ENCODE data around the gene MOAP1.
"Not testable (repeated sequence)": the region's sequence is repeated elsewhere in the genome, so short reads cannot be mapped to it uniquely, and the experiment has no call there.

Gene MOAP1

DNA sequence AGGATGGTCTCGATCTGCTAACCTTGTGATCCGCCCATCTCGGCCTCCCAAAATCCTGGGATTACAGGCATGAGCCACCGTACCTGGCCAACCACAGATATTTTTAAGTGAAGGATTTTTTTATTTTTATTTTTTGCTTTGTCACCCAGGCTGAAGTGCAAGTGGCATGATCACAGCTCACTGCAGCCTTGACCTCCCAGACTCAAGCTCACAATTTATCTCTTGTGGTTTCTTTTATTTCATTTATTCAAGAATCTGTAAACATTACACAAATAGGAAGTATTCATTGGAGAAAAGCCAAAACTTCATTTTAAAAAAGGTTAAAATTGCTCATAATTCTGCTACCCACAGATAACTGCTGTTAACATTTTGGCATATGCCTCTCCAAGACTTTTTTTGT lies 13.3 kb downstream of the MOAP1 start:
- TF ChIP-seq ZNF311 (tag by site-specific recombination; IDR thresholded peaks at IDR 0.05; ENCODE audit: borderline replicate concordance) (no peak), ZNF785 (tag by site-specific recombination; IDR thresholded peaks at IDR 0.05) (no peak), ZFP41 (tag by site-specific recombination; IDR thresholded peaks at IDR 0.05; ENCODE audit: borderline replicate concordance) (no peak), ZNF549 (tag by site-specific recombination; IDR thresholded peaks at IDR 0.05) (no peak), KLF10 (tag by site-specific recombination; IDR thresholded peaks at IDR 0.05) (no peak), ZEB2 (tag by site-specific recombination; IDR thresholded peaks at IDR 0.05) (no peak), ZNF558 (tag by site-specific recombination; IDR thresholded peaks at IDR 0.05) (no peak), ZNF157 (tag by site-specific recombination; IDR thresholded peaks at IDR 0.05) (no peak), SETDB1 (IDR thresholded peaks at IDR 0.05; ENCODE audit: insufficient read length, low read length) (no peak), MZF1 (tag by site-specific recombination; IDR thresholded peaks at IDR 0.05; ENCODE audit: borderline replicate concordance) (no peak)
- TF ChIP-seq, protein P1, sequence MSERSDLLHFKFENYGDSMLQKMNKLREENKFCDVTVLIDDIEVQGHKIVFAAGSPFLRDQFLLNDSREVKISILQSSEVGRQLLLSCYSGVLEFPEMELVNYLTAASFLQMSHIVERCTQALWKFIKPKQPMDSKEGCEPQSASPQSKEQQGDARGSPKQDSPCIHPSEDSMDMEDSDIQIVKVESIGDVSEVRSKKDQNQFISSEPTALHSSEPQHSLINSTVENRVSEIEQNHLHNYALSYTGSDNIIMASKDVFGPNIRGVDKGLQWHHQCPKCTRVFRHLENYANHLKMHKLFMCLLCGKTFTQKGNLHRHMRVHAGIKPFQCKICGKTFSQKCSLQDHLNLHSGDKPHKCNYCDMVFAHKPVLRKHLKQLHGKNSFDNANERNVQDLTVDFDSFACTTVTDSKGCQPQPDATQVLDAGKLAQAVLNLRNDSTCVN (tag by site-specific recombination; optimal IDR thresholded peaks at IDR 0.05): no peak
- H3K4me1 ChIP-seq (ENCODE audit: control insufficient read depth, insufficient read depth, low read length): peaks cover 3% of the 10 kb centered on the region
- H3K27ac ChIP-seq (ENCODE audit: extremely low read depth, low read depth, low read length): no peak overlapping the region
- ChIA-PET CTCF (interaction anchor here (1.1 kb wide), 1 partner anchor 58 kb away, joined by 4 read pairs; no protein-coding TSS in a partner anchor), POLR2A (interaction anchor here (0.7 kb wide), 1 partner anchor 44 kb away, joined by 4 read pairs; no protein-coding TSS in a partner anchor)
- H3K9me3 ChIP-seq (ENCODE audit: control insufficient read depth, insufficient read depth, low read depth, low read length): no peaks in the 10 kb centered on the region
- no peak overlapping the region for H3K4me3 ChIP-seq (ENCODE audit: low read depth, low read length)
- H3K36me3 ChIP-seq (ENCODE audit: control insufficient read depth in 2 of 2, insufficient read depth in 1 of 2, low read length in 2 of 2): no peaks in the 10 kb centered on the region

DNA sequence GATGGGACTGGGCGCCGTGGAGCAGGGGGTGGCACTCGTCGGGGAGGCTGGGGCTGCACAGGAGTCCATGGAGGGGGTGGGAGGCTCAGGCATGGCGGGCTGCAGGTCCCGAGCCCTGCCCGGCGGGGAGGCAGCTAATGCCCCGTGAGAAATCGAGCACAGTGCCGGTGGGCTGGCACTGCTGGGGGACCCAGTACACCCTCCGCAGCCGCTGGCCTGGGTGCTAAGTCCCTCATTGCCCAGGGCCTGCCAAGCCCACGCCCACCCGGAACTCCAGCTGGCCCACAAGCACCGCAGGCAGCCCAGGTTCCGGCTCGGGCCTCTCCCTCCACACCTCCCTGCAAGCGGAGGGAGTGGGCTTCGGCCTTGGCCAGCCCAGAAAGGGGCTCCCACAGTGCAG lies 14.6 kb downstream of the MOAP1 start:
- POLR2A ChIA-PET; H3K4me3 ChIP-seq (ENCODE audit: low read depth, low read length); H3K9me3 ChIP-seq (ENCODE audit: control insufficient read depth, insufficient read depth, low read depth, low read length); H3K4me1 ChIP-seq (ENCODE audit: control insufficient read depth, insufficient read depth, low read length); H3K36me3 ChIP-seq (ENCODE audit: control insufficient read depth in 2 of 2, insufficient read depth in 1 of 2, low read length in 2 of 2); H3K27ac ChIP-seq (ENCODE audit: extremely low read depth, low read depth, low read length): not testable (repeated sequence)
- CTCF ChIA-PET: interaction anchor here (0.8 kb wide), 1 partner anchor 15 kb away, joined by 4 read pairs; the partner anchor contains the start of genes LYSET and MOAP1

DNA sequence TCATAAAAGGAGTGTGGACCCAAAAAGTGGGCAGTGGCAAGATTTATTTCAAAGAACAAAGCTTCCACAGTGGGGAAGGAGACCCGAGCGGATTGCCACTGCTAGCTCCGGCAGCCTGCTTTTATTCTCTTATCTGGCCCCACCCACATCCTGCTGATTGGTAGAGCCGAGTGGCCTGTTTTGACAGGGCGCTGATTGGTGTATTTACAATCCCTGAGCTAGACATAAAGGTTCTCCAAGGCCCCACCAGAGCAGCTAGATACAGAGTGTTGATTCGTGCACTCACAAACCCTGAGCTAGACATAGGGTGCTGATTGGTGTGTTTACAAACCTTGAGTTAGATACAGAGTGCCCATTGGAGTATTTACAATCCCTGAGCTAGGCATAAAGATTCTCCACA lies 15.1 kb downstream of the MOAP1 start:
- POLR2A ChIA-PET; H3K4me3 ChIP-seq (ENCODE audit: low read depth, low read length); H3K27ac ChIP-seq (ENCODE audit: extremely low read depth, low read depth, low read length); H3K9me3 ChIP-seq (ENCODE audit: control insufficient read depth, insufficient read depth, low read depth, low read length); H3K4me1 ChIP-seq (ENCODE audit: control insufficient read depth, insufficient read depth, low read length); H3K36me3 ChIP-seq (ENCODE audit: control insufficient read depth in 2 of 2, insufficient read depth in 1 of 2, low read length in 2 of 2): not testable (repeated sequence)
- CTCF ChIA-PET: interaction anchor here (0.6 to 1.0 kb wide), 5 partner anchors 8 to 122 kb away, joined by 3 to 5 read pairs (median 4); partner anchors contain the start of genes LYSET and MOAP1

DNA sequence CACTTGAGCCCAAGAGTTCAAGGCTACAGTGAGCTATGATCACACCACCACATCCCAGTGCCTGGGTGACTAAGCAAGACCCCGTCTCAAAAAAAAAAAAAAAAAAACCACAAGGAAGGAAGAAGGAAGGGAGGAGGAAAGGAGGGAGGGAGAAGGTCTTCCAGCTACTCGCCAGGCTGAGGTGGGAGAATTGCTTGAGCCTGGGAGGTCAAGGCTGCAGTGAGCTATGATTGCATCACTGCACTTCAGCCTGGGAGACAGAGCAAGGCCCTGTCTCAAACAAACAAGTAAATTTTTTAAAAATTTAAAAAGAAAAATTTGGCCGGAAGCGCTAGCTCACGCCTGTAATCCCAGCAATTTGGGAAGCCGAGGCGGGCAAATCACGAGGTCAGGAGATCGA lies 16.1 kb downstream of the MOAP1 start:
- peak; percentile 27; the same call in 1 of the 2 replicates for TF ChIP-seq ZNF335 (tag by site-specific recombination; conservative IDR thresholded peaks at IDR 0.05)
- H3K36me3 ChIP-seq (ENCODE audit: control insufficient read depth in 2 of 2, insufficient read depth in 1 of 2, low read length in 2 of 2); H3K4me3 ChIP-seq (ENCODE audit: low read depth, low read length); CTCF ChIA-PET; POLR2A ChIA-PET; H3K9me3 ChIP-seq (ENCODE audit: control insufficient read depth, insufficient read depth, low read depth, low read length); H3K4me1 ChIP-seq (ENCODE audit: control insufficient read depth, insufficient read depth, low read length); H3K27ac ChIP-seq (ENCODE audit: extremely low read depth, low read depth, low read length): not testable (repeated sequence)

DNA sequence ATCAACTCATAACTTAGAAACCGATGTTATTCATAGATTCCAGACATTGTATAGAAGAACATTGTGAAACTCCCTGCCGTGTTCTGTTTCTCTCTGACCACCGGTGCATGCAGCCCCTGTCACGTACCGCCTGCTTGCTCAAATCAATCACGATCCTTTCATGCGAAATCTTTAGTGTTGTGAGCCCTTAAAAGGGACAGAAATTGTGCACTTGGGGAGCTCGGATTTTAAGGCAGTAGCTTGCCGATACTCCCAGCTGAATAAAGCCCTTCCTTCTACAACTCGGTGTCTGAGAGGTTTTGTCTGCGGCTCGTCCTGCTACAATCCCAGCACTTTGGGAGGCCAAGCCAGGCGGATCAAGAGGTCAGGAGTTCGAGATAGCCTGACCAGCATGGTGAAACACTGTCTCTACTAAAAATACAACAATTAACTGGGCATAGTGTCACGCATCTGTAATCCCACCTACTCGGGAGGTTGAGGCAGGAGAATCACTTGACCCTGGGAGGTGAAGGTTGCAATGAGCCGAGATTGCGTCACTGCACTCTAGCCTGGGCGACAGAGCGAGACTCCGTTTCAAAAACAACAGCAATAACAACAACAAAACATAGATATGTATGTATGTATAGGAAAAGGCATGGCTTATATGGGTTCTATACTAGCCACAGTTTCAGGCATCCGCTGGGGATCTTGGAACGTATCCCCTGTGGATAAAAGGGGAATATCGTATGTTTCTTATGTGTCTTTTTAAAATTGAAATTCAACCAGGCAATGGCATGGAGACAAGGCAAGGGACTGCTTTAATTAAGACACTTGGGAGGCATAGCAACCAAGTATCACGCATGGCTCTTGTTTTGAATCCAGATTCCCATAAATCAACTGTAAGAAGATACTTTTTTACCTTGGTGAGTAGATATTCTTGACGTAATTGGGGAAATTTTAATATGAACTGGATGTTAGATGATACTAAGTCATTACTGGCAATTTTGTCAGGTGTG lies 19.1 kb downstream of the MOAP1 start:
- POLR2A ChIA-PET: not testable (repeated sequence)
- CTCF ChIA-PET: interaction anchor here (1.3 kb wide), 1 partner anchor 12 kb away, joined by 3 read pairs; no protein-coding TSS in a partner anchor

More for the DNA sequence above, 19.1 kb downstream of the MOAP1 start:
- H3K36me3 ChIP-seq (ENCODE audit: control insufficient read depth in 2 of 2, insufficient read depth in 1 of 2, low read length in 2 of 2); H3K4me1 ChIP-seq (ENCODE audit: control insufficient read depth, insufficient read depth, low read length); H3K9me3 ChIP-seq (ENCODE audit: control insufficient read depth, insufficient read depth, low read depth, low read length); H3K4me3 ChIP-seq (ENCODE audit: low read depth, low read length); H3K27ac ChIP-seq (ENCODE audit: extremely low read depth, low read depth, low read length): not testable (repeated sequence)
